Thyroid gland (tissue), 4 donors: ENCODE data around the gene RPTOR.

Experiments
- POLR2A ChIP-seq, 2 donors: fragments of 450-650 bp; IDR thresholded peaks; one replicate each; pipeline ENCODE4 v1.6.1; 2017; ENCODE audit warnings: antibody characterized with exemption in 2 of 2, mild to moderate bottlenecking in 2 of 2, moderate library complexity in 1 of 2
- TF ChIP-seq, protein P1 (sequence below), 6 experiments: fragments of 200-600 bp in 3 of 6; fragments of 450-650 bp in 3 of 6; sonication (generic) in 3 of 6; IDR thresholded peaks; one replicate each; pipeline ENCODE4 v1.5.1; 2016 to 2019; ENCODE audit warnings: antibody characterized with exemption in 6 of 6, mild to moderate bottlenecking in 2 of 6, inconsistent platforms in 1 of 6, moderate library complexity in 1 of 6

DNA sequence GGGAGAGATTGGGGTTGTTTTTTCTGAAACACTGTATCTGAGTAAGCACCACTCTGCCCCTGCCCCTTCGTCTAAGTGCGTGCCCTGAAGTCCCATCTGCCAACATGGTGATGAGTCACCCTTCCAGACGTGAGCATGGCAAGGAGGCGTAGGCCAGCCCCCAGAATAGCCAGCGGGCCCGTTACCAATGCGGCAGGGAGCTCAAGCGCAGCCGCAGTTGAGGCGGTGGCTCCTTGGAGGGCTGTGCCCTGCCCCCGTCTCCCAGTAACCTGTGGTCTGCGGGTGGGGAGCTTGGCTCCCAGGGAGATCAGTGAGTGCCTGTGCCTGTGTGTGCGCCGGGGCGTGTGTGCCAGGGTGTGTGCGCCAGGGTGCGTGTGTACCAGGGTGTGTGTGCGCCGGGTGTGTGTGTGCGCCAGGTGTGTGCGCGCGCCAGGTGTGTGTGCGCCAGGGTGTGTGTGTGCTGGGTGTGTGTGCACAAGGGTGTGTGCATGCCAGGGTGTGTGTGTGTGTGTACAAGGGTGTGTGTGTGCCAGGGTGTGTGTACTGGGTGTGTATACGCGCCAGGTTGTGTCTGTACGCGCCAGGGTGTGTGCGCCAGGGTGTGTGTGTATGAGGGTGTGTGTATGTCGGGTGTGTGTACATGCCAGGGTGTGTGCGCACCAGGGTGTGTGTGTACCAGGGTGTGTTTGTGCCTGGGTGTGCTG lies 348.4 kb downstream of the RPTOR start:
- TF ChIP-seq, protein P1, sequence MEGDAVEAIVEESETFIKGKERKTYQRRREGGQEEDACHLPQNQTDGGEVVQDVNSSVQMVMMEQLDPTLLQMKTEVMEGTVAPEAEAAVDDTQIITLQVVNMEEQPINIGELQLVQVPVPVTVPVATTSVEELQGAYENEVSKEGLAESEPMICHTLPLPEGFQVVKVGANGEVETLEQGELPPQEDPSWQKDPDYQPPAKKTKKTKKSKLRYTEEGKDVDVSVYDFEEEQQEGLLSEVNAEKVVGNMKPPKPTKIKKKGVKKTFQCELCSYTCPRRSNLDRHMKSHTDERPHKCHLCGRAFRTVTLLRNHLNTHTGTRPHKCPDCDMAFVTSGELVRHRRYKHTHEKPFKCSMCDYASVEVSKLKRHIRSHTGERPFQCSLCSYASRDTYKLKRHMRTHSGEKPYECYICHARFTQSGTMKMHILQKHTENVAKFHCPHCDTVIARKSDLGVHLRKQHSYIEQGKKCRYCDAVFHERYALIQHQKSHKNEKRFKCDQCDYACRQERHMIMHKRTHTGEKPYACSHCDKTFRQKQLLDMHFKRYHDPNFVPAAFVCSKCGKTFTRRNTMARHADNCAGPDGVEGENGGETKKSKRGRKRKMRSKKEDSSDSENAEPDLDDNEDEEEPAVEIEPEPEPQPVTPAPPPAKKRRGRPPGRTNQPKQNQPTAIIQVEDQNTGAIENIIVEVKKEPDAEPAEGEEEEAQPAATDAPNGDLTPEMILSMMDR (IDR thresholded peaks at IDR 0.05): no peak
- TF ChIP-seq POLR2A (IDR thresholded peaks at IDR 0.05): no peak
